NOMO-1 treated with dmso at 0.1 percent for 144 hours (cell line): ENCODE results near the gene ZNF488.

Source experiments
- DNase-seq: peaks from one replicate; lab custom pipeline; 2025; ENCODE audit not compliant: unreplicated experiment; lab: John Stamatoyannopoulos, UW

Gene ZNF488

GRCh38 chr10:47350671-47351640 lies 33.1 kb downstream of the ZNF488 start:
- no peak for DNase-seq

- DNase-seq = no peak
Measured at GRCh38 chr10:47349941-47350371, 34.1 kb downstream of the ZNF488 start.

- no peak for DNase-seq
Measured at GRCh38 chr10:47349516-47349915, 34.6 kb downstream of the ZNF488 start.

DNA sequence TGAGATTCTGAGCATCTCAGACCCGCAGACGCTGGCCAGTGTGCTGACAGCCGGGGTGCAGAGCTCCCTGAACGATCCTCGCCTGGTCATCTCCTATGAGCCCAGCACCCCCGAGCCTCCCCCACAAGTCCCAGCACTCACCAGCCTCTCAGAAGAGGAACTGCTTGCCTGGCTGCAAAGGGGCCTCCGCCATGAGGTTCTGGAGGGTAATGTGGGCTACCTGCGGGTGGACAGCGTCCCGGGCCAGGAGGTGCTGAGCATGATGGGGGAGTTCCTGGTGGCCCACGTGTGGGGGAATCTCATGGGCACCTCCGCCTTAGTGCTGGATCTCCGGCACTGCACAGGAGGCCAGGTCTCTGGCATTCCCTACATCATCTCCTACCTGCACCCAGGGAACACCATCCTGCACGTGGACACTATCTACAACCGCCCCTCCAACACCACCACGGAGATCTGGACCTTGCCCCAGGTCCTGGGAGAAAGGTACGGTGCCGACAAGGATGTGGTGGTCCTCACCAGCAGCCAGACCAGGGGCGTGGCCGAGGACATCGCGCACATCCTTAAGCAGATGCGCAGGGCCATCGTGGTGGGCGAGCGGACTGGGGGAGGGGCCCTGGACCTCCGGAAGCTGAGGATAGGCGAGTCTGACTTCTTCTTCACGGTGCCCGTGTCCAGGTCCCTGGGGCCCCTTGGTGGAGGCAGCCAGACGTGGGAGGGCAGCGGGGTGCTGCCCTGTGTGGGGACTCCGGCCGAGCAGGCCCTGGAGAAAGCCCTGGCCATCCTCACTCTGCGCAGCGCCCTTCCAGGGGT lies 35.2 kb downstream of the ZNF488 start:
- DNase-seq = no peak

DNA sequence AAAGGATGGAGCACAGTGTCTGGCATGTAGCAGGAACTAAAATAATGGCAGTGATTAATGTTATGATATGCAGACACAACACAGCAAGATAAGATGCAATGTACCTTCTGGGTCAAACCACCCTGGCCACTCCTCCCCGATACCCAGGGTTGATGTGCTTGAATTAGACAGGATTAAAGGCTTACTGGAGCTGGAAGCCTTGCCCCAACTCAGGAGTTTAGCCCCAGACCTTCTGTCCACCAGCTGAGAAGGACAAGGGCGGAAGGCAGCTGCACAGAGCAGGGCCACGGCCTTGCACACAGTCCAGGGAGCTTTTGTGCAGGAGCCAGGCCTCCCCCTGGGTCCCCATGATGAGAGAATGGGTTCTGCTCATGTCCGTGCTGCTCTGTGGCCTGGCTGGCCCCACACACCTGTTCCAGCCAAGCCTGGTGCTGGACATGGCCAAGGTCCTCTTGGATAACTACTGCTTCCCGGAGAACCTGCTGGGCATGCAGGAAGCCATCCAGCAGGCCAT lies 35.9 kb downstream of the ZNF488 start, which contains the start of gene RBP3:
RBP3 (plus strand) TSS at position 226 of the 514 bp plus-strand sequence; CDS start at position 348, 122 bp downstream.
- DNase-seq = no peak

GRCh38 chr10:47347303-47347675 lies 36.8 kb downstream of the ZNF488 start:
- DNase-seq = no peak

- DNase-seq = no peak
Measured at GRCh38 chr10:47346581-47347302, 37.4 kb downstream of the ZNF488 start.

DNA sequence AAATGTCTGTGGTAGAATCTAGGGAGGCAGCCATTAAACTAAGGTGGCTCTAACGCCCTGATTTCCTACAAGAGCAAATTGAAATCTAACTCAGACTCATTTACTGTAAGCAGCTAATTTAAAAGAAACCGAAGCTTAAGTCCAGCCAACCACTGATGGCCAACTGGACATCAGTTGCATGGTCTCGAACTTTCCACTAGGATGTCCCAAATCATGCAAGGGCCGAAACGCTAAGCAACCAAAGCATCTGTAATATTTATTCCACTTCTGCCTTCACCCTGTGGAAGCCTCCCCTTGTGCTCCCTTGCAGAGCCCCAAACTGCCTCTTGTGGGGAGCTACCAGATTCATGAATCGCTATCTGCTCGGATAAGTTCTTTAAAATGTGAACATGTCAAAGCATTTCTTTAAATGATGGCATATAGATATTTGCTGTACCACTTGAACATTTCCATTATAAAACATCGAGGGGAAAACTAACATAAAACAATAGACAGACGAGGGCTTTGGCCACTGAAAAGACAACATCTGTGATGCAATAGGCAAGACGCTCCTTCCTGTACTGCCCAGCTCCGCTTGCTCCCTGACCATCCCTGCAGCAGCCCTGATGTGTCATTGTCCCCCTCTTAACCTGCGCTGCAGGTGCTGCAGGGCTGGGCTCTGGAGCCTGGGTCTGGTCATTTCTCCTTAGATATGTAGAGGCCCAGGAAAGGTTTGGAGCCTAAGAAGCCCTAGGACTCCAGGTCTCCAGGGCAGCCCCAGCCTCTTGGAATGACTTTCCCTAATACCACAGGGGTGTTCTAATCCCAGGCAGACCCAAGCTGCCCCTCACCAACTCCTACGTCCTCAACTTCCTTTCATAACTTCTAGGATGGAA lies 38.9 kb downstream of the ZNF488 start:
- DNase-seq = no peak

DNA sequence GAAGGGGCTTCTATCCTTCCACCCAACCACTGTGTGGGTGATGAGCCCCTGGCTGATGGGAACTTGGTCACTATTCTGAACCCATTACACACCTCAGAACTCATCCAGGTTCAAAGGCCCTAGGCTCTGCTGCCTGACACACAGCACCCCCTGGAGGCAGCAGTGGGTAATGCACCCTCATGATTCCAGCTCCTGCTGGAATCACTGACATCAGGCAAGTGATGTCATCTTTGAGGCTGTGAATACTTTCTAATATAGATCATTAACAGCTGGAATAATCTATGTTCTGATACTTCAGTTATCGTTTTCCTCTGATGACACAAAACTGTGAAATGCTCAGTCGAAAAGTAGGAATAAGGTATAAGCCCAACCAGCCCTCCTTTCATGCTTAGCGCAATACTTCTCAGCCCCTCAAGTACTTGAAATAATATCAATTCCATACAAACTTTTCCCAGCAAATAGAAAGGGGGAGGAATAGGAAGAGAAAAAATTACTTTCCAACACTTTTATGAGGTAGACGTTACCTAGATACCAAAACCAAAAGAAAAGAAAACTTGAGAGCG lies 43.4 kb downstream of the ZNF488 start:
- peak; percentile 60 for DNase-seq

DNA sequence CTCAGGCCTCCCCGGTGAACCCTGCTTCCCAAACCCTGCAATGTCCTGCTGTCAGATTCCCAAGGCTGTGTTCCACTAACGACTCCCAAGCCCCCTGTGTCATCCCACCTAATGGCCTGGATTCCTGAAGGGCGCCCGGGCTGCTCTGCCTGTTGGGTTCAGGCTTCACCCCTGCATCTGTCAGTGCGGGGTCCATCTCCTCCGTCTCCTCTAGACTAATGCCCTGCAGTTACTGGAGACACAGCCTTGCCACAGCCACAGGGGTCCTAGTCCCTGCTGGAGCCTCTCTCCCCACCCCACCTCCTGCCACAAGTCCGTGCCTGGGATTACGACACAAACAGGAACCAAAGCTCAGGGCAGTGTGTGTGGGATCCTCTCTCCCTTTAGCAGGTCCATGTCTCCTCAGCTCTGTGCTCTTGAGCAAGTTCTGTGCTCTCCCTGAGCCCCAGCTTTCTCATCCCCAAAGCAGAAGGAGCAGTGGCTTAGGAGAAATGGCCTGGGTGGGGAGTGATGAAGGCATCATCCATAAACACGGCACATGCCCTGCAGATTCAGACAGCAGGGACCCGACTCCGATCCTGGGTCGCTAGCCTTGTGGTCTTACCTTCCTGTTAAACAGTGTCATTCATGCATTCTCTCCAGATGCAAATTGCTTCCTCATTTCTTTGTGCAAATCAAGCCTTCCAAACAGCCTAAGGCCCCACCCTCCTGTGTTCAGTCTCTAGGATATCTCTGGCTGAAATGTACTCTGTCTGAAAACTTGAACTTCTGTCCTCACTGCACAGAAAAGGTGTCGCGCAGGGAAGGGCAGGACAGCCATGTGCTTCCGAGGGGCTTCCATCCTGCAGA lies 44.1 kb downstream of the ZNF488 start:
- peak; percentile 79 for DNase-seq

- DNase-seq = no peak
Measured at GRCh38 chr10:47339186-47339735, 44.8 kb downstream of the ZNF488 start.

DNA sequence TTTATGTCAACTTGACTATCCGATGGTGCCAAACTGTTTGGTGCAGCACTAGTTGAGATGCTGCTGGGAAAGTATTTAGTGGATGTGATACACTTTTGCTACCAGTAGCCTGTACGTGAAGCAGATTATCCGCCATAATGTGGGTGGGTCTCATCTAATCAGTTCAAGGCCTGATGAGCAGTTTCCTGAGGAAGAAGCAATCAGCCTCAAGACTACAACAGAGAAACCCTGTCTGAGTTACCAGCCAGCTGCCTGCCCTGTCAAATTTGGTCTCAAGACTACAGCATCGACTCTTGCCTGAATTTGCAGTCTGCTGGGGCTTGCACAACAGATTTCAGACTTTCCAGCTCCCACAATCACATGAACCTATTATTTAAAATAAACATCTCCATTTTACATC lies 46.8 kb downstream of the ZNF488 start:
- no peak for DNase-seq

DNA sequence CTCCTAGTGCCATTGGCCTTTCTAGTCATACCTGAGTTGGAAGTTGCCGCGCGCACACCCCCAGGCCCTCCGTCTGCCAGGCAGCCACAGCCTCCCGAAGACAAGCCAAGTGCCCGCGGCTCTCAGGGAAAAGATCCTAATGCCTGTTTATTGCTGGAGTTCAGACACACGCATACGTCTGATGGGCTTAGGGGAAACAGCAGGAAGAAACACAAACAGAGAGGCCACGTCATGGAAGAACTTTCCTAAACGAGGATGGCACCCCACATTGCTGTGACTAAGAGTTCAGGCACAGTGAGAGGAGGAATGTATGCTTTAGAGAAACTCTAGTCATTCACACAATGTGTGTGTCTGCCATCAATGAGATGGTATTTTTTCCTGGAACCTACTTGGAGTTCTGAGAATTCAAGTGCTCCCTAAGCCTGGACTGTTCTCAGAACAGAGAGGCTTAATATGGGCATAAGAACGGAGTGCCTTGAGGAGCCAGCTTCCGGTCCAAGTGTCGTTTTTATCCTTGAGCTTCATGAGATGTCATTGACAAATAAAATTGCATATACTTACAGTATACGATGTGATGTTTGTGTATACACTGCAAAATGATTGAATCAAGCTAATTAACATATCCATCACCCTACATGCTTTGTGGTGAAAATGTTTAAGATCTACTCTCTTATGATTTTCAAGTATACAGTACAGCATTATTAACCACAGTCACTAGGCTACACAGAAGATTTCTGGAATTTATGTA lies 47.5 kb downstream of the ZNF488 start:
- DNase-seq = no peak

GRCh38 chr10:47335906-47336305 lies 48.2 kb downstream of the ZNF488 start:
- no peak for DNase-seq

GRCh38 chr10:47334466-47335295 lies 49.4 kb downstream of the ZNF488 start:
- no peak for DNase-seq

DNA sequence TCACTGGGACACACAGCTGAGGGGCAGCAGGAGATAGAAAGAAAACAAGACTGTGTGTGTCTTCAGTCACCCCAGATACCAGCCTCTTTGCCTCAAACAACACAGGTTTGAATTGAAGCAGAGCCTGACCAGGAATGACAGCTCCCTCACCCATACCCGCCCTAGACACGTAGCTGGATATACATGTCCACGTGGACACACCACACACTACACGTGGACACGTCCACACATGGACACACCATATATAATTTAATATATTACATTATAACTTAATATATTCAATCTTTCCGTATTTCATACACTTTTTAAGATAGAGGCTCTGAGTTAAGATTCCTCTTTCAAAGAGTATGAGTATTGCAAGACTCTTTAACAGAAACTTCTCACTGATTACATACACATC lies 50.6 kb downstream of the ZNF488 start:
- no peak for DNase-seq

- DNase-seq = no peak
Measured at GRCh38 chr10:47332946-47333345, 51.1 kb downstream of the ZNF488 start.
